GM18951 (cell line): ENCODE data around the gene UPF3B.
"Not testable (repeated sequence)": the region's sequence is repeated elsewhere in the genome, so short reads cannot be mapped to it uniquely, and the experiment has no call there.

Experiments
- POLR2A ChIP-seq: IDR thresholded peaks from 4 replicates; pipeline ENCODE4 v1.6.1; 2011; ENCODE audit warnings: mild to moderate bottlenecking; ENCODE audit not compliant: insufficient read length, insufficient read depth; ENCODE audit errors: extremely low read depth
- in situ Hi-C: fragments of 300-500 bp; cut with MboI; formaldehyde crosslinking; loops from one replicate; pipeline ENCODE4 v1.12.0; 2022; ENCODE audit warnings: low sequenced_read_pairs, mixed read lengths, inconsistent platforms; ENCODE audit not compliant: unreplicated experiment

The UPF3B gene, protein sequence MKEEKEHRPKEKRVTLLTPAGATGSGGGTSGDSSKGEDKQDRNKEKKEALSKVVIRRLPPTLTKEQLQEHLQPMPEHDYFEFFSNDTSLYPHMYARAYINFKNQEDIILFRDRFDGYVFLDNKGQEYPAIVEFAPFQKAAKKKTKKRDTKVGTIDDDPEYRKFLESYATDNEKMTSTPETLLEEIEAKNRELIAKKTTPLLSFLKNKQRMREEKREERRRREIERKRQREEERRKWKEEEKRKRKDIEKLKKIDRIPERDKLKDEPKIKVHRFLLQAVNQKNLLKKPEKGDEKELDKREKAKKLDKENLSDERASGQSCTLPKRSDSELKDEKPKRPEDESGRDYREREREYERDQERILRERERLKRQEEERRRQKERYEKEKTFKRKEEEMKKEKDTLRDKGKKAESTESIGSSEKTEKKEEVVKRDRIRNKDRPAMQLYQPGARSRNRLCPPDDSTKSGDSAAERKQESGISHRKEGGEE

DNA sequence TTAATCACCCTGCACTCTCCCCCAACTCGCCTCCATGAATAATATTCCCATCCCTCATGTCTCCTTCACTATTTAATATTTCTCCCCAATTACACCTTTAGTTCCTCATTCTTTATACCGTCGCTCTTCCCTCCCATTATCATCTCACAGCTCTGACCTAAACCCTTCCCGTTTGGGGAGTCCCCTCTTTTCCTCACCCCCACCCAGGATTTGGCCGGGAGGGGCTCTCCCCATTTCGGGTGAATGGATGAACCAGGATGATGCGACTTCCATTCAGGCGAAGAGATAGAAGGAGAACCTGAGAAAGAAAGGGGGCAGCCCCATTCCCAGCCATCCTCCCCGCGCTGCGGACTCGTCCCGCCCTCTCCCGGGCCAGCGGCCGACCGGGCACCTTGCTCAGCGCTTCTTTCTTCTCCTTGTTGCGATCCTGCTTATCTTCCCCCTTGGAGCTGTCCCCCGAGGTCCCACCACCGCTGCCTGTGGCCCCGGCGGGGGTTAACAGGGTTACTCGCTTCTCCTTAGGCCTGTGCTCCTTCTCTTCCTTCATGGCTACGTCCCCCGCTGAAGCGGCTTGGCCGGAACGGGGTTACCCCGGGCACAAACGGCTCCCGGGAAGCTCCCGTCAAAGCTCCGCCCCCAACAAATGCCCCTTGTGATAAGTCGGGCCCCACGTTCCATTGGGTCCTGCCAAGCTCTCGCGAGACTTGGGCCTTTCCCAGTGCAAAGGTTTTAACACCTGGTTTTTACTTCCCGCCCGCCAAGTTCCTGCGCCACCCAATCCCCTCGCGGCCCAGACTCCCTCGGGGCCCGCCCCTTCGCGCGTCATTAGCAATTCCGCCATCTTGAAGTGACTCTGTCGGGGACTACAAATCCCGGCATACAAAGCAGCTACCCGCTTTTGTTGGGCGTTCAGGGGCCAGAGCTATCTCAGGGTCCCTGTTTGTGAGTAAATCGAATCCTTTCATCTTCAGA lies at the start of gene UPF3B:
Gene UPF3B, minus strand, starts transcription at position 582 of the 972 bp plus-strand sequence. Its CDS starts 35 bp downstream, at position 547.
- in situ Hi-C loops = no loop called here
- TF ChIP-seq POLR2A = peak; percentile 72

DNA sequence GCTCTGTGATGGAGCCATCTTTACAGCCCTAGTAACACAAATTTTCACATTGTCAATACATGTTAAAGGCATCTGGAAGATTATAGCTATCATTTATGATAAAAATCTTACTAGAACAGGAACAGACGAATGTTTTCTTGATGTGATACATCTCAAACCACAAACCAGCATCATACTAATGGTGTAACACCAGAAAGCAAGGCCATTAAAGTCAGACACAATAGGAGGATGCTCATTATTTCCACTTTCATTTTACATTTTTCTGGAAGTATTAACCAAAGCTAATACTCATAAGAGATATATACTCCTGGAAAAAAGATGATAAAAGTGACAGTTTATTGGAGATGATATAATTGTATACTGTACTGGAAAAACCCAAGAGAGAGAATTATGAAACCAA lies 48.2 kb upstream of the UPF3B start:
- in situ Hi-C loops = no loop called here
- TF ChIP-seq POLR2A = no peak

DNA sequence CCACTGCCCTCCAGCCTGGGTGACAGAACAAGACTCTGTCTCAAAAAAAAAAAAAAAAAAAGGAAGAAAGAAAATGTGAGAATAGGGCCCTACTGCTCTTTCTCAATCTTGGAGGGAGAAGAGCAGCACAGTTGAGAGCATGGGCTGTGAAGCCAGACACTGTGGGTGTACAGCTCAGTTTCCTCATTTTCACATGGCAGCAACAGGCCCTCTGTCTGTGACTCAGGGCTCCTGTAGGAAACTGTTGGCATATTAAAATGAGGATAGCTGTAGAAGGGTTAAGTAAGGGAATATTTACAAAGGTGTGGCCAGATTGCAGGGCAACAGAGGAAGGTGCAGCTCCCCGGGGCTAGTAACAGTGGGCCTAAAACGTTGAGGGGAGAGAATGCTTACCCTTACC lies 46.4 kb upstream of the UPF3B start:
- in situ Hi-C loops = no loop called here
- TF ChIP-seq POLR2A = no peak

DNA sequence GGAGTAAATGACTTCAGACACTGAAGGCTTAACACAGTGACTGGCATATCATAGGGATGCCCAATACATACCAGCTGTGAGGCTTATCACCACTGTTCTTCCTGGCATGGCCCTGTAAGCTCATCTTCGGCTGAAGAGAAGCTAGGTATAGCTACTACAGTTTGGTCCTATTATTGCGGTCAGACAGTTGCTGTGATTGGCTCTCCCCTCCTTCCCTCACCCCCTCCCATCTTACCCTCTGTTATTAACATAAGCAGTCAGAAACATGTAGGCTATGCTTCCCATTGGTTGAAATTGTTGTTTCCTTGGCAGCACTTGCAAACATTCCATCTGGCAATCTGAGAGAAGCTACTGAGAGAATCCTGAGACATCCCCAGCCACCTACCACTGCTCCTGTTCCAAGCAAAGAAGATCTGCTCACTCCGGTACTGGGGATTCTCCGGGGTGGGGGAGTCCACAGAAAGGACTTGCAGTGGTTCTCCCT lies 43.1 kb upstream of the UPF3B start, which contains the start of gene AKAP14:
Gene AKAP14, plus strand, starts transcription at position 51 of the 484 bp plus-strand sequence. CDS start 7,331 bp downstream, outside the sequence.
- in situ Hi-C loops = no loop called here
- TF ChIP-seq POLR2A = no peak

DNA sequence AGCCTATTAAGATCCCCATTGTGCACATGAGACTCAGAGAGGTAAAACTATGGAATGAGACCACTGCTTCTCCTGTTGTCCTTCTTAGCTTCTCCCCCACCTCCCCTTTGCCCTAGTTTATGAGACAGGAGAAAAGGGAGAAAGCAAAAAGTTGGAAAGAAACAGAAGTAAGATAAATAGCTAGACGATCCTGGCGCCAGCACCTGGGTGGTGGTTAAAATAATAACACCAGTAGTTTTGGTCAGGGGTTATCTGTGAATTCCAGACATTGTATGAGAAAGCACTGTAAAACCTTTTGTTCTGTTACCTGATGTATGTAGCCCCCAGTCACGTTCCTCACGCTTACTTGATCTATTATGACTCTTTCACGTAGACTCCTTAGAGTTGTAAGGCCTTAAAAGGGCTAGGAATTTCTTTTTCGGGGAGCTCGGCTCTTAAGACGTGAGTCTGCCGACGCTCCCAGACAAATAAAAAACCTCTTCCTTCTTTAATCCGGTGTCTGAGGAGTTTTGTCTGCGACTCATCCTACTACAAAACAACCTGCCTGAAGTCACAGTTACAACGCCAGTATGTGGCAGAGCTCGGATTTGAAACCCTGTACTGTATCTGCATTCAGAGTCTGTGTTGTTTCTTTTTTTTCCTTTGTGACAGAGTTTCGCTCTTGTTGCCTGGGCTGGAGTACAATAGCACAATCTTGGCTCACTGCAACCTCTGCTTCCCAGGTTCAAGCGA lies 39.4 kb upstream of the UPF3B start:
- in situ Hi-C loops = not testable (repeated sequence)

DNA sequence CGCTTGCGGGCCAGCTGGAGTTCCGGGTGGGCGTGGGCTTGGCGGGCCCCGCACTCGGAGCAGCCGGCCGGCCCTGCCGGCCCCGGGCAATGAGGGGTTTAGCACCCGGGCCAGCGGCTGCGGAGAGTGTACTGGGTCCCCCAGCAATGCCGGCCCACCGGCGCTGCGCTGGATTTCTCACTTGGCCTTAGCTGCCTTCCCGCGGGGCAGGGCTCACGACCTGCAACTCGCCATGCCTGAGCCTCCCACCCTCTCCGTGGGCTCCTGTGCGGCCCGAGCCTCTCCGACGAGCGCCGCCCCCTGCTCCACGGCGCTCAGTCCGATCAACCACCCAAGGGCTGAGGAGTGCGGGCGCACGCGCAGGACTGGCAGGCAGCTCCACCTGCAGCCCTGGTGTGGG lies 37.9 kb upstream of the UPF3B start:
- in situ Hi-C loops = not testable (repeated sequence)

DNA sequence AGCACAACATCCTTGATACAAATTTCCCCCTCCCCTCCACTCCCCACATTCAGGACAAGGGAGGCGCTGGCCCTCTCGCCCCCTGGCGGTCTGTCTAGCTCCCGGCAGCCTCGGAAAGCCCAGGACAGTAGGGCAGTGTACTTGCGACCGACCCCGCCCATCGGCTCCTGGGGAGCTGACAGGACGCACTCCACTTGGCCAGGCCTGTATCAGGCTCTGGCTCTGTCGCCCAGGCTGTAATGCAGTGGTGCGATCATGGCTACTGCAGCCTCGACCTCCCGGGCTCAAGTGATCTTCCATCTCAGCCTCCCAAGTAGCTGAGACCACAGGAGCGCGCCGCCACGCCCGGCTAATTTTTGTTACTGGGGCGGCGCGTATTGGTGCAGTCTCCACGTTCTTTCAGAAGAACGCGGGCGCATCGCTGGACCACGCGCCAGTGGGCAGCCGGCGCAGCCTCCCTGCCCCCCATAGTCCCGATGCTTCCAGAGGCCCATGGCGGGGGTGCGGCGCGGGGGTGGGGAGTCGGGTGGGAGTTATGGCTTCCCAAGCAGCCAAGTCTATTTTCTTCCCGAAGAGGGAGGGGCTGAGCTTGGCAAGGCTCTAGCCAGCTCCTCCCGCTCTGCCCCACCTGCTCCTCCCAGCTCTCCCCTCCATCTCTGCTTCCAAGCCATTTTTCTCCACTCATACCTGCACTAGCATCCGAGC lies 35.1 kb upstream of the UPF3B start:
- in situ Hi-C loops = no loop called here
- no peak for TF ChIP-seq POLR2A

DNA sequence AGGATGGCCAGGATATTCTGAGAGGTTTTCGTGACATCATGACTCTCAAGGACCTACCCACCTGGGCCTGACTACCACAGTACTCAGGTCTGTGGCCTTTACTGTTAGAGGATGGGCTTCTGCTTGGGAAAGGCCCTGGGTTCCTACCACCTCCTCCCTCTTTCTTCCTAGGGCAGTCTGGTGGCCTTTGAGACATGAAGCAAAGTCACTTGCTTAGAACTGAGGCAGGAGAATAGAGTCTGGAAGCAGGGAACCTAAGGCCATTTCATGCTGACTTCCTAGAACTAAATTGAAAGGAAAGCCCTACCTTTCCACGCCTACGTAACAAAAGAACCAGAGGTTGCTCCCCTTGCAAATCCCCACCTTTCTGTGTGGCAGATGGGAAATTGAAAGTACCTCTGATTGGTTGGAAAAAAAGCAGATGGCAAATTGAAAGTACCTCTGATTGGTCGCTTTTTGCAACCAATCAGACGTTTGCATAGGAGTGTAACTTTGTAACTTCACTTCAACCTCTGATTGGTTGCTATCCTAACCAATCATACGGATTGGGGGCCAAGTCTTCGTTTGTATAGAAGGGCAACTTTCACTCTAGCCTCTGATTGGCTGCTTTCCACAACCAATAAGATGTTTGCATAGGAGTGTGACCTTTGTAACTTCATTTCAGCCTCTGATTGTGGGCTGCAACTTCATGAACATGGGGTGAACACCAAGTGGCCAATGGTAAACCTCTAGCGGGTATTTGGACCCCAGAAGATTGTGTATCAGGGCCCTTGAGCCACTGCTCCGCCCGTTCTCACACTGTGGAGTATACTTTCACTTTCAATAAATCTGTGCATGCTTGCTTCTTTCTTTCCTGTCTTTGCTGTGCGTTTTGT lies 33.0 kb upstream of the UPF3B start:
- in situ Hi-C loops = no loop called here
- TF ChIP-seq POLR2A = no peak

DNA sequence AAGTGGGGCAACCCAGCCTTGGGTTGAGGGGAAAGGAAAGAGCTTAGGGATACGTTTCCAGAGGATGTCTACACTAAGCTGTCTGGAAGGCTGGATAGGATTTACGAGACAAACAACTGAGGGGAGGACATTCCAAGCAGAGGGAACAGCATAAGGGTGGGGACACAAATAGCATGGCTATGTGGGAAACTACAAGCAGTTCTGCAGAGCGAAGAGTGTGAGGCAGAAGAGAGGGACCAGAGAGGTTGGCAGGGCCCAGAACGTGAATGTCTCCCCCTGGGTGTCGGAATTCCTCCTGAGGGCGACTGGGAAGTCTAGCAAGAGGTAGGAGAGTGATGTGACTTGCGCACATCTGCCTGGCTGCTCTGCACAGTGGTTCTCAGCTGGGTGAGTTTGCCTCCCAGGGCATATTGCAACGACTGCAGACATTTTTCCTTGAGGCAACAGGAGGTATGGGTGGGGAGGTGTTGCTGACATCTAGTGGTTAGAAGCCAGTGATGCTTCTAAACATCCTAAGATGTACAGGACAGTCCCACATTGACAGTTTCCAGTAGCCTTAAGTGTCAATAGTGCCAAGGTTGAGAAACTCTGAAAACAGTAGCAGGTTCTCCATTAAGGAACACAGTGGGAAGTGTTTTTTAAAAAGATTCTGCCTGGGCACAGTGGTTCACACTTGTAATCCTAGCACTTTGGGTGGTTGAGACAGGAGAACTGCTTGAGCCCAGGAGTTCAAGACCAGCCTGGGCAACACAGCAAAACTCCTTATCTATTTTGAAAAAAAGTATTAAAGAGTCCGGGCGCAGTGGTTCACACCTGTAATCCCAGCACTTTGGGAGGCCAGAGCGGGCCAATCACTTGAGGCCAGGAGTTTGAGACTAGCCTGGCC lies 28.0 kb upstream of the UPF3B start:
- no peak for TF ChIP-seq POLR2A
- in situ Hi-C loops = no loop called here

DNA sequence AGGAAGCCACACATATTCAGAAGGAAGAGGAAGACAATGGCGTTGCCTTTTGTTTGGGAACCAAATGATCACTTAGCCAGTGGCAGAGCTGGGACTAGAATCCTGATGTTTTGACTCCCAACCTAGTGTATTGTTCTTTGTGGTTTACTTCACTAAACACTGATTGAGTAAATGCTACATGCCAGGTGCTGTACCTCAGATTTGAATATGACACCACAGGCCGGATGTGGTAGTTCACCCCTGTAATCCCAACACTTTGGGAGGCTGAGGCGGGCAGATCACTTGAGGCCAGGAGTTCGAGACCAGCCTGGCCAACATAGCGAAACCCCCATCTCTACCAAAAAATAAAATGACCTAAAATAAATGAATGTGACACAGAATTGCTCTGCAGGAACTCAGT lies 27.3 kb upstream of the UPF3B start:
- in situ Hi-C loops = no loop called here
- TF ChIP-seq POLR2A = no peak

DNA sequence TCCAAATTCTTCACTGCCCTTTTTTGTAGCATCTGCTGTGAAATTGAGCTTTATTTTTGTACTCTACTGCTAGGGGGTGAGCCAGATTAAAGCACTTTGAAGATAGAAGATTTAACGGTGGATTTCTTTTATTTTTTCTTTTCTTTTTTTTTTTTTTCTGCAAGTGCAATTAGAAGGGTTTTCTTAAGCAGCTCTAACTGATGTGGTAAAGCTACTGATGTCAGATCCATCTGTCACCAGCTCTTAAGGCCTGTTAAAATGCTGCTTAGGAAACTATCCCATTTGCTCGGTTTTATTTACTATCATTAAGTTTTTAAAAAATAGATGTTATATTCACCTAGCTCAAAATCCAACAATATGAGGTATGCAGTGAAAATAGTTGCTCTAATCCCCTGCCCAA lies 26.0 kb upstream of the UPF3B start:
- no peak for TF ChIP-seq POLR2A
- in situ Hi-C loops = no loop called here
